HL-60 (cell line): Measurements from ENCODE around the gene ROR2.
"Not testable (repeated sequence)": the region's sequence is repeated elsewhere in the genome, so short reads cannot be mapped to it uniquely, and the experiment has no call there.

Source experiments
- DNase-seq, 2 experiments: peaks; one replicate each; pipeline ENCODE4 v3.0.0-alpha.2; 2010 to 2020; ENCODE audit warnings: low read depth in 1 of 2, low spot score in 1 of 2
- H3K27ac ChIP-seq: fragments of 250-450 bp; sonication (Bioruptor Pico); replicated peaks from 2 replicates; pipeline ENCODE4 v1.5.1; 2020; ENCODE audit warnings: mild to moderate bottlenecking, moderate library complexity
- H3K27me3 ChIP-seq: fragments of 250-450 bp; sonication (Bioruptor Pico); 2 replicates; pipeline ENCODE4 v1.5.1; 2021; ENCODE audit warnings: mild to moderate bottlenecking, moderate library complexity; ENCODE audit not compliant: insufficient read depth, poor library complexity, severe bottlenecking
- H3K4me3 ChIP-seq: replicated peaks from 2 replicates; pipeline ENCODE4 v1.5.1; 2011; ENCODE audit warnings: mild to moderate bottlenecking, control low read depth, low read length; ENCODE audit not compliant: insufficient read depth
- CTCF ChIP-seq: IDR thresholded peaks from one replicate; pipeline ENCODE4 v1.5.1; 2011; ENCODE audit warnings: low read length, control low read depth, inconsistent platforms; ENCODE audit not compliant: insufficient read depth
- GABPA ChIP-seq: IDR thresholded peaks from 2 replicates; pipeline ENCODE4 v1.6.1; 2012; ENCODE audit warnings: low read depth
- POLR2AphosphoS5 ChIP-seq: IDR thresholded peaks from 2 replicates; pipeline ENCODE4 v1.6.1; 2012; ENCODE audit warnings: low read depth
- REST ChIP-seq: IDR thresholded peaks from 2 replicates; pipeline ENCODE4 v1.6.1; 2012; ENCODE audit warnings: low read depth; ENCODE audit not compliant: insufficient replicate concordance
- SPI1 ChIP-seq: IDR thresholded peaks from 2 replicates; pipeline ENCODE4 v1.6.1; 2012; ENCODE audit warnings: low read depth, mild to moderate bottlenecking, borderline replicate concordance

Gene ROR2

GRCh38 chr9:91547081-91547480, 402.9 kb downstream of the ROR2 start:
- H3K27ac ChIP-seq: no peak overlapping the region
- TF ChIP-seq REST (no peak), CTCF (no peak), SPI1 (no peak), POLR2AphosphoS5 (no peak), GABPA (no peak)
- no peak for DNase-seq

GRCh38 chr9:91546574-91546973, 403.5 kb downstream of the ROR2 start:
- no peak overlapping the region for H3K4me3 ChIP-seq
- DNase-seq: no peak
- no peak overlapping the region for H3K27ac ChIP-seq
- H3K27me3 ChIP-seq: no peaks in the 10 kb centered on the region
- TF ChIP-seq SPI1 (no peak), GABPA (no peak), POLR2AphosphoS5 (no peak), REST (no peak), CTCF (no peak)

More at GRCh38 chr9:91547081-91547480, 402.9 kb downstream of the ROR2 start:
- no peaks in the 10 kb centered on the region for H3K27me3 ChIP-seq
- no peak overlapping the region for H3K4me3 ChIP-seq

- TF ChIP-seq GABPA (no peak), REST (no peak), SPI1 (no peak), POLR2AphosphoS5 (no peak), CTCF (no peak)
- H3K4me3 ChIP-seq: no peak overlapping the region
- no peaks in the 10 kb centered on the region for H3K27me3 ChIP-seq
- no peak overlapping the region for H3K27ac ChIP-seq
- no peak for DNase-seq
Measured at GRCh38 chr9:91541734-91542133, 408.3 kb downstream of the ROR2 start.

- H3K27me3 ChIP-seq, H3K27ac ChIP-seq, H3K4me3 ChIP-seq, DNase-seq: not testable (repeated sequence)
Measured at GRCh38 chr9:91540506-91540905, 409.5 kb downstream of the ROR2 start.
